Fibroblast of skin of left biceps (primary cell): Measurements from ENCODE around the gene GPR183.

Experiments
- DNase-seq, 2 experiments: peaks; one replicate each; pipeline ENCODE4 v3.0.0-alpha.2; 2013; ENCODE audit warnings: low read depth in 2 of 2

The GPR183 gene

DNA sequence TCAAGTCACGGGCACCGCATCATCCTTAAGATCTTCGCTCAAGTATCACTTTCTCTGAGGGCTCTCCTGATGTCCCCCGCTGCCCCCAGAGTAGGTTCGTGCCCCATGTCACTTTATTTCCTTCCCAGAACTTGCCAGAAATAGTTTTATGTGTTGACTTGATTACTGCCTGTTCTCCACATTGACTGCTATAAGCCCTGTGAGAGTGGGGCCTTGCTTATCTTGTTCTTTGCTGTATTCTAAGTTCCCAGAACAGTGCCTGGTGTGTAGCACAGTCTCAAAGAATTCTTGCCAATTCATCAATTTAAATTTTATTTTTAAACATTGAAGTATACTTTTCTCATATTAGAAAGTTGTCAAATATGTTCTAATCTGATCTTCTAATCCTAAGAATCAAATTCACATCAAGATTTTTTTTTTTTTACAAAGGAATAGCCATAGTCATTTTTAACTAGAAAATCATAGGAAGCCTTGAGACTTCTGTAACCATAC is 32.1 kb upstream of the GPR183 start:
- no peak for DNase-seq

GRCh38 chr13:99335603-99336002 is 28.4 kb upstream of the GPR183 start:
- no peak for DNase-seq

- DNase-seq = no peak
Observed at GRCh38 chr13:99335087-99335486, 27.9 kb upstream of the GPR183 start.

GRCh38 chr13:99334221-99334620 is 27.0 kb upstream of the GPR183 start:
- DNase-seq = no peak

DNA sequence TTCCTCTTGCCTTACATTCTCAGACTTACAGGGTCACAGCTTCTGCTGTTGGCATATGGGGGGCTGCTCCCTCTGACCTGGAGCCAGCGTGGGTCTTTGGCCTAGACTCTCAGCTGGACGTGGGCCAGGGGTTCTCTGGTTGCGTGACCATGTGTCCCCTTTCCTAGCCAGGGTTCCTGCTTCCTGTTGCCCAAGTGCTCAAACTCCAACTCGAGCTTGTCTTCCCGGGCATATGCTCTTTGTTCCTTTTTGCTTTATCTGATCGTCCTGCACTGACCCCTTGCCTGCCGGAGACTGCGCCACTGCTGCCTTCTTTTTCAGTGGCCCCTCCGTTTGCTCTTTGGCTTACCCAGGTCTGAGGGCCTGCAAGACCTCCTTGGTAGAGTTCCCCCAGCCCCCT is 25.3 kb upstream of the GPR183 start:
- no peak for DNase-seq

DNA sequence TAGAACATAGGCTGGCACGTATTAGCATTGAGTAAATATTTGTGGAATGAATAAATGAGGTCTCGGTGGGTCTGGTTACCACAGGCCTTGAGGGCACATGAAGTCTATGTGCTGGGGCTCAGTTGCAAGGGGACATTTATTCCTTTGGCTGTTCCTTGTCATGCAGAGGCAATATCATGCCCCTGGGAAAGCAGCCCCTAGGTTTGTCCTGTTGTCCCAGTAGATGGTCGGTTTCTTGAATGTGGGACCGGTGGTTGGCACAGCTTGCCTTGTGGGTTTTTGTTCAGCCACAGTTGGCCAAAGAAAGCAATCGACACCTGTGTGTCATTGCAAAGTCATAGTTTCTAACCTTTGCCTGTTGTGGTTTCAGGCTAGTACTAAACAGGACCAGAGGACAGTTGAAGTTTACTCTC is 24.7 kb upstream of the GPR183 start:
- DNase-seq = no peak

GRCh38 chr13:99330942-99331341 is 23.7 kb upstream of the GPR183 start:
- DNase-seq = no peak

DNA sequence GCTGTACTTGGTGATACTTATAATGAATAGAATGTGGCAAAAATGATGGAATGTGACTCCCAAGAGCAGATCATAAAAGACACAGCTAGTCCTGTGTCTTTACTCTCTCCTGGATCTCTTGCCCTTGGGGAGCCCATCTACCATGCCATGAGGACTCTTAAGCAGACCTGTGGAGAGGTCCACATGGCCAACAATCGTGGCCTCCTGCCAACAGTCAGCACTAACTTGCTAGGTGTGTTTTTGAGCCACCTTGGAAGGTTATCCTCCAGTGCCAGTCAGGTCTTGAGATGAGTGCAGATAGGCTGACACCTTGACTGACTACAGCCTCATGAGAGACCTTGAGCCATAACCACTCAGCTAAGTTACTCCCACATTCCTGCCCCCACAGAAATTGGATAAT is 22.3 kb upstream of the GPR183 start:
- no peak for DNase-seq

- DNase-seq = no peak
Observed at GRCh38 chr13:99327761-99328160, 20.6 kb upstream of the GPR183 start.

GRCh38 chr13:99327126-99327525 is 19.9 kb upstream of the GPR183 start:
- no peak for DNase-seq

- DNase-seq = no peak
Observed at GRCh38 chr13:99326012-99326411, 18.8 kb upstream of the GPR183 start.

DNA sequence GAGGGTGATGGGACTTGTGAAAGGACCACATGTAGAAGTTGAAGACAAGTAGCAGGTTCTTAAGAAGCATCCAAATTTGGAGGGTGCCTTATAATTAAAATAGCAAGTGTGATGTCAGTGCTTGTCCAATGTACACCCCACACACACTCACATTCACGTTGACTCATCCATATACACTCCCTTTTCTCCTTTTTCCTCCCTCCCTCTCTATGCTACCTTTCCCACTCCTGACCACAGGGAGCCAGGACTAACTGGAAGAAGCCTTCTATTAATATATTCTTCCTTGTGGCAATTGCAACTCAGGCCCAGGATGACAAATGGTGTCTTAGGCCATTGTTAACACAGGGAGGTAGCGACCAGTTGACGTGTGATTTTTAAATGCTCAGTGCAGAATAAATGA is 16.3 kb upstream of the GPR183 start:
- DNase-seq = no peak

GRCh38 chr13:99322297-99323103 is 15.3 kb upstream of the GPR183 start:
- peak; percentile 40 to 53 for DNase-seq

DNA sequence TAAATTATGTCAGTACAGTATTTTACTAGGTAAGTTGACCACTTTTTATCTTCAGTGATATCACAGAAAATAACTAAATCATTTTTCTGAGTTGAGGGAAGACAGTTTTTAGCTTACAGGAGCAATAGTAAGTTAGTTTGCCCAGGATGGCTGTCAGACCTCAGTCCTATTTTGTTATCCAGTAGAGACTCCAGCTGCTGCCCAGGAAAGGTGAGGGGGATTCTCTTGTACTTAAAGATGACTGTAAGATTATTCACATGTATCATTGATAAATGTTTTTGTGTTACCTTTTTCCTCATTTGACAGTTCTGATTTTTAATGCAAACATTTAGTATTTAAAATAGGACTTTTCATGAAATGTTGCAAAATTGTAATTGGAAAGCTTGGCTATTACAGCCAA is 14.5 kb upstream of the GPR183 start:
- DNase-seq = no peak

DNA sequence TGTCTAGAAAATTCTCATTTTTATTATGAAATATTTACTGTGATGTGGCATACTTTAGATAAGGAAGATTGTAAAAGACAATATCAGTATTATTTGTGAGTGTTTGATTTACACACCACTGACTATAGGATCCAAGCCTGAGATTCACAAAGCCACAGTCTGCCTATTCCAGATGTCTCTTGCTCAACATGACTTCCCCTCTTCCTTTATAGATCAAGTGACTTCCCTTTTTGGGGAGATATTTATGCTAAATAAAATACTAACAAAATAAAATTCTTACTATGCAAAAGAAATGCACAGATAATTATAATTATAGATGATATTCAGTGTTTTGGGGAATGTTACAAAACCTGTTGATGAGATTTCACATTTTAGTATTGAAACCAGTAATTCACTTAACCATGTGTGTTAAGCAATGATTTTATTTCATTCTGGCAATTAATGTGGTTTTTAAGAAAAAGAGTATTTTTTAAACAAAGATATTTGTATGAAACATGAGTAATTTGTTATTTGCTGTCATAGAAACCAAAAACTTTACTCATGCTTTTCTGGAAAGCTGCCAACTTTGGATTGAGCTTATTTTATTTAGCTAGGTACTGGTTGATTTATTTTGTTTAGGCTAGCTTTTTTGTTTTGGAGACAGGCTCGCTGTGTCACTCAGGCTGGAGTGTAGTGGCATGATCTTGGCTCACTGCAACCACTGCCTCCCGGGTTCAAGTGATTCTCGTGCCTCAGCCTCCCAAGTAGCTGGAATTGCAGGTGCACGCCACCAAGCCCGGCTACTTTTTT is 13.7 kb upstream of the GPR183 start:
- DNase-seq = peak; percentile 62 to 68

GRCh38 chr13:99316657-99317256 is 9.6 kb upstream of the GPR183 start:
- no peak for DNase-seq

GRCh38 chr13:99316224-99316623 is 9.0 kb upstream of the GPR183 start:
- no peak for DNase-seq

DNA sequence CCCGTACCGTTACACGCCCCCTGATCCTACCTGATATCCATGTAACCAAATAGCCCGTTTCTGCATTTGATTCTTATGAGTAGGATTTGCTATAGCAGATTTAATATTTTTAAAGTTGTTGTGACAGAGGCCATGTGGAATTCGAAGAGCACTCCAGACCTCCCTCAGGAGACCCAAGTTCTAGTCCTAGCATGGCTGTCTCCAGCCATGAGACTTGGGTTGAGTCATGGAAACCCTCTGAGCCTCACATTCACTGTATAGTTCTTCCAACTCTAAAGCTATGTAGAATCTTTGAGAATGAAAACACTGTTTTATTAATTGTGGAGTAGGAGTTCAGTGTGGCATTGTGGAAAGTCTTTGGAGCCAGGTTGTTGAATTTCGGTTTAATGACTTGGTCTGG is 8.0 kb upstream of the GPR183 start:
- no peak for DNase-seq

DNA sequence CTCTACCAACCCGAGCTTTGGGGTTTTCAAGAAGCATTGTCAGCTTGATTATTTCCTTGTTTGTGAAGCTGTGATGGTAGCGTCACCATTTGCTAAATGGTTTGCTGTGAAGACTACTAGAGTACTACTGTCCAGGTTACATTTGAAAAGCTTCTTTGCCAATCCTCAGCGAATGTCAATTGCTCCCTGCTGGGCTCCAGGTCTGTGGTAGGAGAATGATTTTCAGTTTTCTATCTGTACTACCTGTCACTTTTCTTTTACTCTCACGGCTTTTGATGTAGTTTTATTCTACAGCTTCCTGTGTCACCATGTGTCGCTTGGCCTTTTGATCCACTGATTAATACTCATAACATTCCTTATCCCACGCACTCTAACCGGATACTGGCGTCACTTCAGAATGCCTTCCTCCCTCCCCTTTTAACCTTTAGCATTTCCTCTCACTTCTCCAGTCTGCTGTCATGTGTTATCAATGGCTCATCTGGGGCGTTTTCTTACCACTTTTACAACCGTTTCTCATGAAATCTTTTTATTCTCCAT is 7.5 kb upstream of the GPR183 start:
- no peak for DNase-seq

- no peak for DNase-seq
Observed at GRCh38 chr13:99313941-99314340, 6.7 kb upstream of the GPR183 start.

DNA sequence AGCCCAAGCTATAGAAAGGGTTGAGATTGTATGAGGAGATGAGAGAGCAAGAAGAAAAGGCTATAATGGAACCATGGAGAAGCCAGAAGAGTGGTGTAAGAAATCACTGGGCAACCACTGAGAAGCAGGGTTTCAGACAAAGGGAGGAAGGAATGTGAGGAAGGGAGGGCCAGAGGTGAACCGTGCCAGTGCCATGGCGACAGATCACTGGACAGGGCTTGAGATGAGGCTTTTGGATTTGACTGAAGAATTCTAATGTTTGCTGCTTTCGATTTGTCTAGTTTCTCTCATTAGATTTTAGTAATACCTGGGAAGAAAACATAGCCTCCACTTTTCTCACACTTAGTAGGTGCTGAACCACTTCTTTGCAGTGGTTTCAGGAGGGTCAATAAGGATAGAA is 6.3 kb upstream of the GPR183 start:
- no peak for DNase-seq

- DNase-seq = peak; percentile 53 to 62
Observed at GRCh38 chr13:99312493-99312883, 5.3 kb upstream of the GPR183 start.
